GM12864 (cell line): ENCODE measurements around the gene CT45A7.
"Not testable (repeated sequence)": the region's sequence is repeated elsewhere in the genome, so short reads cannot be mapped to it uniquely, and the experiment has no call there.

Experiments used
- DNase-seq: peaks from one replicate; pipeline ENCODE4 v3.0.0-alpha.2; 2011; ENCODE audit warnings: low read depth
- H3K4me3 ChIP-seq: 2 replicates; pipeline ENCODE4 v1.5.1; 2011; ENCODE audit warnings: mild to moderate bottlenecking, low read depth, low read length, control low read depth

Gene CT45A7, protein sequence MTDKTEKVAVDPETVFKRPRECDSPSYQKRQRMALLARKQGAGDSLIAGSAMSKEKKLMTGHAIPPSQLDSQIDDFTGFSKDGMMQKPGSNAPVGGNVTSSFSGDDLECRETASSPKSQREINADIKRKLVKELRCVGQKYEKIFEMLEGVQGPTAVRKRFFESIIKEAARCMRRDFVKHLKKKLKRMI

DNA sequence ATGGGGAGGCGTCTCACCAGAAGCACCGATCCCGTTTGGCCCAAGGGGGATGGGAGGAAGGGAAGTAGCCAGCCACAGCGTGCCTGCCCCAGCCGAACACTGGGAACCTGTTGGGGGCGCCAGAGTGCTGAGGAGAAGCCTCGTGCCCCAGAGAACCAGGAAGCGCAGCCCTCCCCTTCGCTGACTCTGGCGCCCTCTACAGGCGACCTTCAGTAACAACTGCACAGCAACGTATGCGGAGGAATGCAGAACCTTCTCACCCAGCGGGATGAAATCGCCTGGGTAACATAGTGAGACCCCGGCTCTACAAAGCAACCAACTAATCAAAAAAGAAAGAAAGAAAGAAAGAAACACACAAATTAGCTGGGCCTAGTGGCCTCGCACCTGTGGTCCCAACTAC, at the start of gene CT45A7:
TSS of gene CT45A7 (minus strand) at position 101 of the 400 bp plus-strand sequence. CDS start 3,747 bp downstream, outside the sequence.
- H3K4me3 ChIP-seq, DNase-seq: not testable (repeated sequence)

DNA sequence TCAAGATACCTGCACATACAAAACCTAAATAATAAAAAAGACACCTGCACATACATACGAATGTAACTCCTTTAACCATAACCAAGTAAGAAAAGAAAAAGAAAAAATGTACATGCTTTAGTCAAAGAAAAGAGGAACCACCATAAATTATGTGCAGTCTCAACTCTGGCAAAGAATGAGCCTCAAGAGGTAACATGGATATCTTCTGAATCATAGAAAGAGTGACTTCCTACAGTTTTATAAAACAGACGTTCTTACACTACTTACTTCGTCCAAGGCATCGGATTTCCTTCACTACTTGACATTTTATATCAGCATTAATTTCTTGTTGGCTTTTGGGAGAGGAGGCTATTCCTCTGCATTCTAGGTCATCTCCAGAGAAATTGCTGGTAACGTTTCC, 45.7 kb upstream of the CT45A7 start:
- not testable (repeated sequence) for H3K4me3 ChIP-seq, DNase-seq

DNA sequence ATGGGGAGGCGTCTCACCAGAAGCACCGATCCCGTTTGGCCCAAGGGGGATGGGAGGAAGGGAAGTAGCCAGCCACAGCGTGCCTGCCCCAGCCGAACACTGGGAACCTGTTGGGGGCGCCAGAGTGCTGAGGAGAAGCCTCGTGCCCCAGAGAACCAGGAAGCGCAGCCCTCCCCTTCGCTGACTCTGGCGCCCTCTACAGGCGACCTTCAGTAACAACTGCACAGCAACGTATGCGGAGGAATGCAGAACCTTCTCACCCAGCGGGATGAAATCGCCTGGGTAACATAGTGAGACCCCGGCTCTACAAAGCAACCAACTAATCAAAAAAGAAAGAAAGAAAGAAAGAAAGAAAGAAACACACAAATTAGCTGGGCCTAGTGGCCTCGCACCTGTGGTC, 34.6 kb upstream of the CT45A7 start, which contains the start of gene CT45A9:
TSS of gene CT45A9 (minus strand) at position 101 of the 400 bp plus-strand sequence. CDS start 3,751 bp downstream, outside the sequence.
- H3K4me3 ChIP-seq, DNase-seq: not testable (repeated sequence)

DNA sequence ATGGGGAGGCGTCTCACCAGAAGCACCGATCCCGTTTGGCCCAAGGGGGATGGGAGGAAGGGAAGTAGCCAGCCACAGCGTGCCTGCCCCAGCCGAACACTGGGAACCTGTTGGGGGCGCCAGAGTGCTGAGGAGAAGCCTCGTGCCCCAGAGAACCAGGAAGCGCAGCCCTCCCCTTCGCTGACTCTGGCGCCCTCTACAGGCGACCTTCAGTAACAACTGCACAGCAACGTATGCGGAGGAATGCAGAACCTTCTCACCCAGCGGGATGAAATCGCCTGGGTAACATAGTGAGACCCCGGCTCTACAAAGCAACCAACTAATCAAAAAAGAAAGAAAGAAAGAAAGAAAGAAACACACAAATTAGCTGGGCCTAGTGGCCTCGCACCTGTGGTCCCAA, 17.4 kb upstream of the CT45A7 start, which contains the start of gene CT45A8:
TSS of gene CT45A8 (minus strand) at position 101 of the 400 bp plus-strand sequence. CDS start 3,755 bp downstream, outside the sequence.
- DNase-seq, H3K4me3 ChIP-seq: not testable (repeated sequence)

DNA sequence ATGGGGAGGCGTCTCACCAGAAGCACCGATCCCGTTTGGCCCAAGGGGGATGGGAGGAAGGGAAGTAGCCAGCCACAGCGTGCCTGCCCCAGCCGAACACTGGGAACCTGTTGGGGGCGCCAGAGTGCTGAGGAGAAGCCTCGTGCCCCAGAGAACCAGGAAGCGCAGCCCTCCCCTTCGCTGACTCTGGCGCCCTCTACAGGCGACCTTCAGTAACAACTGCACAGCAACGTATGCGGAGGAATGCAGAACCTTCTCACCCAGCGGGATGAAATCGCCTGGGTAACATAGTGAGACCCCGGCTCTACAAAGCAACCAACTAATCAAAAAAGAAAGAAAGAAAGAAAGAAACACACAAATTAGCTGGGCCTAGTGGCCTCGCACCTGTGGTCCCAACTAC, 17.2 kb downstream of the CT45A7 start, which contains the start of gene CT45A2:
TSS of gene CT45A2 (minus strand) at position 101 of the 400 bp plus-strand sequence. CDS start 3,747 bp downstream, outside the sequence.
- not testable (repeated sequence) for DNase-seq, H3K4me3 ChIP-seq

DNA sequence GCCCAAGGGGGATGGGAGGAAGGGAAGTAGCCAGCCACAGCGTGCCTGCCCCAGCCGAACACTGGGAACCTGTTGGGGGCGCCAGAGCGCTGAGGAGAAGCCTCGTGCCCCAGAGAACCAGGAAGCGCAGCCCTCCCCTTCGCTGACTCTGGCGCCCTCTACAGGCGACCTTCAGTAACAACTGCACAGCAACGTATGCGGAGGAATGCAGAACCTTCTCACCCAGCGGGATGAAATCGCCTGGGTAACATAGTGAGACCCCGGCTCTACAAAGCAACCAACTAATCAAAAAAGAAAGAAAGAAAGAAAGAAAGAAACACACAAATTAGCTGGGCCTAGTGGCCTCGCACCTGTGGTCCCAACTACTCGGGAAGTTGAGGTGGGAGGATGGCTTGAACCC, 34.4 kb downstream of the CT45A7 start, which contains the start of gene CT45A6:
TSS of gene CT45A6 (minus strand) at position 101 of the 400 bp plus-strand sequence. CDS start 3,794 bp downstream, outside the sequence.
- not testable (repeated sequence) for H3K4me3 ChIP-seq, DNase-seq

DNA sequence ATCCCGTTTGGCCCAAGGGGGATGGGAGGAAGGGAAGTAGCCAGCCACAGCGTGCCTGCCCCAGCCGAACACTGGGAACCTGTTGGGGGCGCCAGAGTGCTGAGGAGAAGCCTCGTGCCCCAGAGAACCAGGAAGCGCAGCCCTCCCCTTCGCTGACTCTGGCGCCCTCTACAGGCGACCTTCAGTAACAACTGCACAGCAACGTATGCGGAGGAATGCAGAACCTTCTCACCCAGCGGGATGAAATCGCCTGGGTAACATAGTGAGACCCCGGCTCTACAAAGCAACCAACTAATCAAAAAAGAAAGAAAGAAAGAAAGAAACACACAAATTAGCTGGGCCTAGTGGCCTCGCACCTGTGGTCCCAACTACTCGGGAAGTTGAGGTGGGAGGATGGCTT, 51.7 kb downstream of the CT45A7 start, which contains the start of gene CT45A5:
TSS of gene CT45A5 (minus strand) at position 101 of the 400 bp plus-strand sequence. CDS start 3,774 bp downstream, outside the sequence.
- not testable (repeated sequence) for H3K4me3 ChIP-seq, DNase-seq
